ENCODE results near the gene APRT. TPM values are rescaled to one million over a fixed set of nuclear protein-coding genes. Genes with fewer than 3 reads are reported as not detected.

The APRT gene
- total RNA-seq, 4 donors from 2014 or later: 32.5 to 82.2 (median 56.3) TPM

DNA sequence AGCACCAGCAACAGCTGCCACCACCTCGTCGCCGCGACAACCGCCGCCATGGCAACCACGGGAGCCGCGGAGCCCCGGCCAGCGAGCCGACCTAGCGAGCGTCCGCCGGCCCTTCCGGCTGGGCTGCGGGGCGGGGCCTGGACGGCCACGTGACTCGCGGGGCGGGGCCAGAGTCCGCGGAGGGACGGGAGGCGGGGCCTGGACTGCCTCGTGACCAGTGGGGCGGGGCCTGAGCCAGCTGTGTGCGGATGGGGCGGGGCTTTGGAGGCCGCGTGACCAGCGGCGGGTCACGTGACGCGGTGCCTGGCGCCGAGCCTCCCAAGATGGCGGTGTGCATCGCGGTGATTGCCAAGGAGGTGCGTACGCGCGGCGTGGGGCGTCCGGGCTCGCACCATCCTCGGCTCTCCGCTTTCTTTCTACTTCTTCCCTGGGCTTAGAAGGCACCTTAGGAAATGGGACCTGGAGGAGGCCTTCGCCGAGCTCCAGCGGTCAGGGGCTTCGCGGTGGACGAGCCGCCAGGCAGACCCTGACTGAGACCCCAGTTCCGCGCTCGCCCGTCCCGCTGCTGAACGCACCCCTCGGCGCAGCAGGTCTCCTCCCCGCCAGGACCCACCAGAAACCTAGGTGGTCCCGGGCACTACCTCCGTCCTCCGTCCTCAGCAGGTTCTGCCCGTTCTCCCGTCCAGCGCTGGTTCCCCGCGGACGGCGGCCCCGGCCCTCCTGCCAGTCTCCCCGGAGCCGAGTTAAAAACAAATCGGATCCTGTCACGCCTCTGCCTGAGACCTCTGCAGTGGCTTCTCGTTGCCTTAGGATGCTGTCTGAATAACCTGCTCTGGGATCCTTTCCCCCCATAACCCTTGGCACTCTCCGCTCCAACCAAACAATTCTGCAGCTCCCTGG is 45.4 kb upstream of the APRT start, which contains the start of the genes GALNS and TRAPPC2L:
GALNS (minus strand) TSS at position 120 of the 900 bp plus-strand sequence; CDS start at position 50, 70 bp downstream.
TRAPPC2L (plus strand) TSS at position 300 of the 900 bp plus-strand sequence; CDS start at position 324, 24 bp downstream.
- intact Hi-C loops (cut with DNase I; ENCODE audit: low total_unique reads): no loop called here
- Histone ChIP-seq H3K4me3 (peak within 1 kb of the TSS; percentile 90), H3K4me1 (peaks cover 0 to 17% of the 10 kb centered on the region in 2 donors), H3K36me3 (no peaks in the 10 kb centered on the region), H3K27ac (peak within 1 kb of the TSS; percentile 78 to 81), H3K27me3 (no peaks in the 10 kb centered on the region), H3K9me3 (no peaks in the 10 kb centered on the region)
- TF ChIP-seq, protein P1, sequence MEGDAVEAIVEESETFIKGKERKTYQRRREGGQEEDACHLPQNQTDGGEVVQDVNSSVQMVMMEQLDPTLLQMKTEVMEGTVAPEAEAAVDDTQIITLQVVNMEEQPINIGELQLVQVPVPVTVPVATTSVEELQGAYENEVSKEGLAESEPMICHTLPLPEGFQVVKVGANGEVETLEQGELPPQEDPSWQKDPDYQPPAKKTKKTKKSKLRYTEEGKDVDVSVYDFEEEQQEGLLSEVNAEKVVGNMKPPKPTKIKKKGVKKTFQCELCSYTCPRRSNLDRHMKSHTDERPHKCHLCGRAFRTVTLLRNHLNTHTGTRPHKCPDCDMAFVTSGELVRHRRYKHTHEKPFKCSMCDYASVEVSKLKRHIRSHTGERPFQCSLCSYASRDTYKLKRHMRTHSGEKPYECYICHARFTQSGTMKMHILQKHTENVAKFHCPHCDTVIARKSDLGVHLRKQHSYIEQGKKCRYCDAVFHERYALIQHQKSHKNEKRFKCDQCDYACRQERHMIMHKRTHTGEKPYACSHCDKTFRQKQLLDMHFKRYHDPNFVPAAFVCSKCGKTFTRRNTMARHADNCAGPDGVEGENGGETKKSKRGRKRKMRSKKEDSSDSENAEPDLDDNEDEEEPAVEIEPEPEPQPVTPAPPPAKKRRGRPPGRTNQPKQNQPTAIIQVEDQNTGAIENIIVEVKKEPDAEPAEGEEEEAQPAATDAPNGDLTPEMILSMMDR (IDR thresholded peaks at IDR 0.05): peak in 1 of 4 experiments; percentile 29
- TF ChIP-seq POLR2A (IDR thresholded peaks at IDR 0.05): peak; percentile 78 to 82
- DNase-seq: peak; percentile 99

DNA sequence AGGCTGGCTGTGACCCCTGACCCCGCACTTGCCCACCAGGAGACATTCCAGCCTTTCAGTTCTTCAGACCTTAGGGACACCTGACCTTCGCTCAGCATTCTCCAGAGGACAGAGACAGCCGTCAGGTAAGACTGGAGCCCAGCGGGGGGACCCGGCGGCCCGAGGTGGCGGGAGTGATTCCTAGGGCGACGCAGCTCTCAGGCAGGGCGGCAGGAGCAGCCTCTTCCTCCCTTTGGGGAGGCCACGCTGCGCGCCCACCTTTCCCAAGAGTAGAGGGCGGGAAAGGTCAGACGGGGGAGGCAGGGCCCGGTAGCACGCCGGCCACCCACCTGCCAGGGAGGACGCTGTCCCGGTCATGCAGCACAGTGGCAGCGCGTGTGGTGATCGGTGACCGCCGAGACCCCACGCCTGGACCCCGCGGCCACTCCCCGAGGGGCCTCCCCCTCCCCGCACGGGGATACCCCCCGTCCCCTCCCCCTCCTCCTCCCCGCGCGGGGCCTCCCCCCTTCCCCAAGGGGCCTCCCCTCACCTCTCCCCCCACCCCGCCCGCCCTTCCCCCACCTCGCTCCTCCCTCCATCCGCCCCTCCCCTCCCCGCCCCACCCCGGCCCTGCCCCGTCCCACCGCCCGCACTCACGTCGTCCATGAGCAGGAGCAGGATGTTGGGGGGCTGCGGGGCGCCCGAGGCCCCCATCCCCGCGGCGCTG is 44.5 kb upstream of the APRT start:
- intact Hi-C loops (cut with DNase I; ENCODE audit: low total_unique reads): no loop called here
- Histone ChIP-seq H3K27ac (peak overlapping the region; percentile 76 to 78), H3K4me1 (peaks cover 0 to 17% of the 10 kb centered on the region in 2 donors), H3K9me3 (no peaks in the 10 kb centered on the region), H3K36me3 (no peaks in the 10 kb centered on the region), H3K27me3 (no peaks in the 10 kb centered on the region), H3K4me3 (peak overlapping the region; percentile 90)
- TF ChIP-seq, protein P1 (IDR thresholded peaks at IDR 0.05): no peak
- TF ChIP-seq POLR2A (IDR thresholded peaks at IDR 0.05): no peak
- DNase-seq: peak; percentile 39 to 42

DNA sequence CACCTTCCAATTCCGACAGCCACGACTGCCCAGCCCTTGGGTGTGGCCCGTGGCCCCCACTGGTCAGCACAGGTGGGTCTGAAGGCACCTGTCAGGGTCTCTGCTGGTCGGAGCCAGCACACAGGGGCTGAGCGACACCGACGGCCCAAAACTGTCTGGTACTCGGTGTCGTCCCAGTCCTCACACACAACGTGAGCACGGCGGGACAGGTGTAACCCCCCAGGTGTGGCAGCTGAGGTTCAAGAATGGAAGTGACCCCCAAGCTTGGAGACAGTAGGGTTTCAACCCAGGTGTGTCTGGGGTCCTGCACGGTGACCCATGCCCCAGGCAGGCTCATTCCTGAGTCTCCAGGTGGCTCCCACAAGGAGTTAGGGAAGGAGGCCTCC is 44.0 kb upstream of the APRT start:
- H3K4me3 ChIP-seq: peak overlapping the region in 1 of 2 donors; percentile 90

DNA sequence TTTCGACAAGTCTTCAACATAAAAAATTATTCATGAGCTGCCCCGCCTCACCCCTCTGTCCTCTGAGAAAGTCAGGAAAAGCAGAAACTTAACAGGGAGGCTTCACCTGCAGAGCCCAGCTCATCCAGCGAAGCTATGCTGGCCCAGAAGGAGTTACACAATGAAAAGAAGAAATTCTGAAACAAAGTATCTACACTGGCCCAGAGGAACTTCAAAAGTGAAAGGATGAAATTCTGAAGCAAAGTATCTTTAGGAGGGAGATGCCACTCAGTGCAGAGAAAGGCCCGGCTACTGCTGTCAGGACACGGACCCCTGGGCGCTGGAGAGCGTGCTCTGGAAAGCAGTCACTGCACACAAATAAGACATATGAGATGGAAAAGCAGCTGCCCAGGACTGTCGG is 43.4 kb upstream of the APRT start:
- Histone ChIP-seq H3K36me3 (no peaks in the 10 kb centered on the region), H3K27ac (no peak overlapping the region), H3K27me3 (no peaks in the 10 kb centered on the region), H3K4me1 (peaks cover 0 to 17% of the 10 kb centered on the region in 2 donors), H3K9me3 (no peaks in the 10 kb centered on the region), H3K4me3 (no peak overlapping the region)
- TF ChIP-seq POLR2A (IDR thresholded peaks at IDR 0.05): no peak
- TF ChIP-seq, protein P1 (IDR thresholded peaks at IDR 0.05): no peak
- no peak for DNase-seq
- intact Hi-C loops (cut with DNase I; ENCODE audit: low total_unique reads): no loop called here

More for the DNA sequence above, 44.0 kb upstream of the APRT start:
- intact Hi-C loops (cut with DNase I; ENCODE audit: low total_unique reads): no loop called here
- Histone ChIP-seq H3K4me1 (peaks cover 0 to 17% of the 10 kb centered on the region in 2 donors), H3K36me3 (no peaks in the 10 kb centered on the region), H3K27me3 (no peaks in the 10 kb centered on the region), H3K9me3 (no peaks in the 10 kb centered on the region), H3K27ac (peak overlapping the region in 1 of 2 donors; percentile 76)
- TF ChIP-seq, protein P1 (IDR thresholded peaks at IDR 0.05): no peak
- TF ChIP-seq POLR2A (IDR thresholded peaks at IDR 0.05): no peak
- peak in 1 of 2 donors; percentile 29 for DNase-seq

Measured in uterus (tissue), 4 donors.